Measurements from ENCODE around the gene MPHOSPH9.

GRCh38 chr12:123231931-123232330 lies 1.0 kb downstream of the MPHOSPH9 start:
- TF ChIP-seq, protein P1, sequence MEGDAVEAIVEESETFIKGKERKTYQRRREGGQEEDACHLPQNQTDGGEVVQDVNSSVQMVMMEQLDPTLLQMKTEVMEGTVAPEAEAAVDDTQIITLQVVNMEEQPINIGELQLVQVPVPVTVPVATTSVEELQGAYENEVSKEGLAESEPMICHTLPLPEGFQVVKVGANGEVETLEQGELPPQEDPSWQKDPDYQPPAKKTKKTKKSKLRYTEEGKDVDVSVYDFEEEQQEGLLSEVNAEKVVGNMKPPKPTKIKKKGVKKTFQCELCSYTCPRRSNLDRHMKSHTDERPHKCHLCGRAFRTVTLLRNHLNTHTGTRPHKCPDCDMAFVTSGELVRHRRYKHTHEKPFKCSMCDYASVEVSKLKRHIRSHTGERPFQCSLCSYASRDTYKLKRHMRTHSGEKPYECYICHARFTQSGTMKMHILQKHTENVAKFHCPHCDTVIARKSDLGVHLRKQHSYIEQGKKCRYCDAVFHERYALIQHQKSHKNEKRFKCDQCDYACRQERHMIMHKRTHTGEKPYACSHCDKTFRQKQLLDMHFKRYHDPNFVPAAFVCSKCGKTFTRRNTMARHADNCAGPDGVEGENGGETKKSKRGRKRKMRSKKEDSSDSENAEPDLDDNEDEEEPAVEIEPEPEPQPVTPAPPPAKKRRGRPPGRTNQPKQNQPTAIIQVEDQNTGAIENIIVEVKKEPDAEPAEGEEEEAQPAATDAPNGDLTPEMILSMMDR (IDR thresholded peaks at IDR 0.05; ENCODE audit: low read depth, low read length, missing input control): no peak
- TF ChIP-seq YY1 (IDR thresholded peaks at IDR 0.05): peak; percentile 4
- no peak for TF ChIP-seq JUND (IDR thresholded peaks at IDR 0.05)
- no peak for TF ChIP-seq RAD21 (IDR thresholded peaks at IDR 0.05)

All from liver (tissue), 3 donors.